Fibroblast of mammary gland (primary cell): ENCODE data around the gene FAM180B.
A peak's percentile ranks its signal among the peaks of the same experiment; 100 is the strongest.

Experiments
- DNase-seq: peaks from one replicate; pipeline ENCODE4 v3.0.0-alpha.2; 2010; ENCODE audit warnings: low read depth
- H3K4me3 ChIP-seq: 2 replicates; pipeline ENCODE4 v1.5.1; 2011; ENCODE audit warnings: low read depth, mild to moderate bottlenecking, low read length, moderate library complexity; ENCODE audit not compliant: control insufficient read depth
- CTCF ChIP-seq: conservative IDR thresholded peaks from 2 replicates; pipeline ENCODE4 v1.5.1; 2011; ENCODE audit warnings: low read depth, low read length, inconsistent platforms; ENCODE audit not compliant: control insufficient read depth, insufficient read depth

FAM180B gene

GRCh38 chr11:47595029-47595428 is 8.6 kb downstream of the FAM180B start:
- TF ChIP-seq CTCF, result no peak
- H3K4me3 ChIP-seq, result no peak overlapping the region
- DNase-seq, result no peak

GRCh38 chr11:47595967-47596366 is 9.5 kb downstream of the FAM180B start:
- no peak for DNase-seq
- no peak for TF ChIP-seq CTCF
- H3K4me3 ChIP-seq, result no peak overlapping the region

GRCh38 chr11:47599902-47600301 is 13.4 kb downstream of the FAM180B start:
- no peak overlapping the region for H3K4me3 ChIP-seq
- no peak for TF ChIP-seq CTCF
- no peak for DNase-seq

GRCh38 chr11:47603295-47603694 is 16.8 kb downstream of the FAM180B start:
- H3K4me3 ChIP-seq, result no peak overlapping the region
- no peak for TF ChIP-seq CTCF
- no peak for DNase-seq

GRCh38 chr11:47605921-47606320 is 19.4 kb downstream of the FAM180B start:
- DNase-seq, result no peak
- no peak for TF ChIP-seq CTCF
- H3K4me3 ChIP-seq, result no peak overlapping the region

GRCh38 chr11:47606731-47607130 is 20.3 kb downstream of the FAM180B start:
- H3K4me3 ChIP-seq, result no peak overlapping the region
- TF ChIP-seq CTCF, result no peak
- peak; percentile 89 for DNase-seq

- peak; percentile 99 for DNase-seq
- H3K4me3 ChIP-seq, result no peak overlapping the region
- no peak for TF ChIP-seq CTCF
These were observed 20.9 kb downstream of the FAM180B start for GRCh38 chr11:47607380-47607779.
